Hindlimb muscle (tissue), 1 donor: ENCODE results near the gene SIK2. TPM values are rescaled to one million over a fixed set of nuclear protein-coding genes. Genes with fewer than 3 reads are reported as not detected.
"Not testable (repeated sequence)": the region's sequence is repeated elsewhere in the genome, so short reads cannot be mapped to it uniquely, and the experiment has no call there.

Experiments
- DNase-seq: peaks from one replicate; pipeline ENCODE4 v3.0.0-alpha.2; 2013
- polyA plus RNA-seq: library from polyadenylated mRNA; unstranded; fragments of 120-200 nt; gene quantifications from one replicate; pipeline ENCODE4 v1.2.1, GENCODE V29; 2013; ENCODE audit not compliant: insufficient read length

Gene SIK2
- polyA plus RNA-seq, 1 donor, result 20.5 TPM

GRCh38 chr11:111765320-111765983 lies 163.2 kb downstream of the SIK2 start:
- peak; percentile 29 for DNase-seq

GRCh38 chr11:111765984-111766833 lies 164.0 kb downstream of the SIK2 start, which contains the start of gene PPP2R1B:
Gene PPP2R1B, minus strand, starts transcription at chr11:111766389. Its CDS starts 28 bp downstream, at chr11:111766361.
- DNase-seq, result peak; percentile 80

DNA sequence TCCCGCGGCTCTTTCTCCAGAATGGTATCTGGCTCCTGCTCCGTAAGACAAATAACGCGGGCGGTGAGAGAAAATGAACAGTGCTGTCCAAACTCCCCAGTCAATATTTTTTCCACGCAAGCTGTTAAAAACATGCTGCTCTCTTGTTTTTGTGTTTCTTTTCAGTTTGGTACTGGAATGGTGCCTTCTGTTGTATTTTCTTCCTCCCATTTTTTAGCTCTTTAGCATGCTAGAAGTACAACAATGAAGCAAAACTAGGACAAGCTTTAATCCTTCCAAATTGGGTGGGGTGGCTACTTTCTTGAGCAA lies 164.5 kb downstream of the SIK2 start:
- DNase-seq, result no peak

GRCh38 chr11:111770581-111771134 lies 168.4 kb downstream of the SIK2 start:
- no peak for DNase-seq

DNA sequence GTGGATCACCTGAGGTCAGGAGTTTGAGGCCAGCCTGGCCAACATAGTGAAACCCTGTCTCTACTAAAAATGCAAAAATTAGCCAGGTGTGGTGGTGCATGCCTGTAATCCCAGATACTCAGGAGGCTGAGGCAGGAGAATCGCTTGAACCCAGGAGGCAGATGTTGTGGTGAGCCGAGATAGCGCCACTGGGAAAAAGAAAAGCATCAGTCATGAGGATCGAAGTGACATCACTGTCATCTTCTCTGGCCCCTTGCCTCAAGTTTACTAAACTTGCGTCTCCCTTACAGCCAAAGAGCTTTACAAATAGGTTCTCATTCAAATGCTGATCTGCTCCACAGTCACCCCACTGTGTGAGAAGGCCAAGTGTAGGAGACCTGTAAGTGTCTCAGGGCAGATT lies 169.0 kb downstream of the SIK2 start:
- not testable (repeated sequence) for DNase-seq

DNA sequence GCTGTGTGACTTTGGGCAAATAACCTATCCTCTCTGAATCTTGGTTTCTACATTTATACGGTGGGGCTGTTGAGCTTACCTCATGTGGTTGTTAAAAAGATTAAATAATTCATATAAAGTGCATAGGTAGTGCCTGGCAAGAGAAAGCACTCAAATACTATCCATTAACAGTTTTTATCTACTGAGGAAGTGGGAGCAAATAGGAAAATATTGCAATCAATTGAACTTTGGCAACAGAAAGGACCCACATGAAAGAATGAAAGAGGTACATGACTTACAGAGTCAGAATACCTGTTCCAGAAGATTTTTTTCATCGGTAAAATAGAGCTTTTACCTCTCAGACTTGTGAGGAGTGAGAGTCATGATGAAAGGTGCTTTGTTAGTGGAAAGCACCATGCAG lies 170.3 kb downstream of the SIK2 start:
- no peak for DNase-seq

DNA sequence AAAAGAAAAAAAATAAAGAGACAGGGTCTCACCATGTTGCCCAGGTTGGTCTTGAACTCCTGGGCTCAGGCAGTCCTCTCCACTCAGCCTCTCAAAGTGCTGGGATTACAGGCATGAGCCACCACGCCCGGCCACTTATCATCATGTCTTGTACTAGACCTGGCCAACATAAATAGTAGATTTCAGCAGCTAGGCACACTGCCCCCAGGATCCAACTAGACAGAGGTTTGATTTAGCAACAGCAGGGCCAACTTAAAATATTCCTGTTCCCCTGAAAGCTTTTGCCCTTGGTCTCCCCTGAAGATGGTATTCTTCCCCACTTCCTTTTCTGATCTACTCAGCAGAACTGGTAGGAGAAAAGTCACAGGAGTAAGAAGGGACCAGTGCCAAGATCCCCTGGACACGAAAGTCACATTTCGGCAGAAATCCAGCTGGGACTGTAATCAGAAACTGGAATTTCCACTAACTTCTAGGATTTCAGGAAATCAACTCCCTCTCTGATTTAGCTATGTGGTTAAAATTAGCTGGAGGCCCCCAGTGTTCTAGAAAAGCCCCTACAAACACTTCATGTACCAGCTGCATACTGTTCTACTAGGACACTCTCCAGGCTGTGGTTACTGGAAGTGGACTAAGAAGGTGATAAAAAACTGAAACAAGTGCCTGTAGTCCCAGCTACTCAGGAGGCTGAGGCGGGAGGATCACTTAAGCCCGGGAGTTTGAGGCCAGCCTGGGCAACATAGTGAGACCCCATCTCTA lies 172.9 kb downstream of the SIK2 start:
- peak; percentile 54 for DNase-seq

GRCh38 chr11:111776398-111777093 lies 174.3 kb downstream of the SIK2 start:
- no peak for DNase-seq

DNA sequence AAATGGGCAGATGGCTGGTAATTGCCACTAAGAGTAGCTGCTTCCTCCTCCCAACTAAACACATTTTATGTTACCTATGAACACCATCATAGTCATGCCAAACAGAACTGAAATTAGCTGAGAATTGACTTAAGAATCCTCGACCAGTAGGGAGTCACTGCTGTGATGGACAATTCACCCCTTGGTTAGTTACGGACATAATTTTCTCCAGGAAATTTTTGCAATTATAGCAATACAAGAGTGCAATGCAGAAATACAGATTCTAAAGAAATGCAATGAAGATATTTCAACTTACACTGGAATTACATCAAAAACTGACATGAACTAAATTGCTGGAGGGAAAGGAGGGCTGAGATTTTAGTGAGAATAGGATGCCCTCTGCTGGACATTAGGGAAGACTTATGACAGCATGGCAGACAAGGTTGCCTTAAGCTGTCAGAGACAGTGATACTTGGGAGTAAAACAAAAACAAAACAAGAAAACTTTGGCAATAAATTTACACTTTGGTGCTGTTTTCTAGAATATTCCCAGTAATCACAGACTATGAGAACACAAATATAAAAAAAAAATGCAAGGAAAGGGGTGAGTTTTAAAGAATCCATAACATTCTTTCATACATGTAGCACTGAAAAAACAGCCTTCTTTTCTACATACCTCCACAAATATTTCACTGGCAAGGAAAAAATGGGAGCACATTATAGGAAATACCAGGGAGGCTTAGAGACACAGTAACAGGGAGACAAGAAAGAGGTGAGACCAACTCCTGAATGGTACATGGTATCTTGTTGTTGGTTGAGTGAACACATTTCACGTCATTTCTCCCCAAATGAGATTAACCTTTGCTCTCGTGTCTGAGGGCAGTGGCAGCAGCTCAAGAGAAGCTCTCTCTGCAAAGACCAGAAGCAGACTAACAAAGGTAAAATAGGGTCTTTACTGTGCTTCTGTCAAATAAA lies 175.1 kb downstream of the SIK2 start:
- DNase-seq, result peak; percentile 76

DNA sequence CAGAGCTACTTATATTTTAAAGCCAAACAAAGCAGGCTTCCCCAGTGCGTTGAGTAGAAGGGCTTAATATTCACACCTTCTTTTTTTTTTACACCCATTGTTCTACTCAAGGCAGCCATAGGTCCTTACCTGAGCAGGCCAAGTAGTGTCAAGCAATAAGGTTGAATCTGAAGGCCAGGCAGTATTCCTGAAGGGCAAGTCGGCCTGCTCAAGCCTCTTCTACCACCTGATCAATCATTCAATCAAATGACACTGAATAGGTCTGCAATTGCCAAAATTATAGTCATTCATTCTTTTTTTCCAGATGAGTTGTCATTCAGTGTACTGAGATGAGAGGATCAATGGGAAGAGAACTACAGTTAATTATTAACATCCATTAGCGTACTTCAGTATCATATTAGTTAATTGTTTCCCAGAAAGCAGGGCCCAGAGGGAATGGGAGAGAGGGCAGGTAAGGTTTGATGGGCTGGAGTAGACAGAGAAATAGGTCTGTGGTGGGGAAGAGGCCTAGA lies 175.9 kb downstream of the SIK2 start:
- DNase-seq, result no peak

DNA sequence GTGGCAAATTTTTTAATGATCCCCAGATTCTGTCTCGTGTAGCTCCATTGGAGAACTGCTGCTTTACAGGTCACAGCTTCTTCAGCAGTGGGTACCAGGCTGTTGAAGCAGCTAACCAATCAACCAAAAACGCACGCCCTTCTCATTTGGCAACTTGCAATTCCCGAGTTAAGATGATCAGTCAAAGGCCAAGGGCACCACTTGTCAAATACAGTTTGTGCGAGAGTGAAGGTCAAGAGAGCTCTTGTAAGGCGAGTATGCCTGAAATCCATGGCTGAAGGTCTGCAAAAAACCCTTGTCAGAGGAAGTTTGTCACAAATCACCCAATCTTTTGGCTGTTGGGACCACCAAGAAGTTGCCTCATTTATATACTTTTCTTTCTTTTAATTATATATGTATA lies 176.9 kb downstream of the SIK2 start:
- no peak for DNase-seq

Other genes starting within 250 kb of the SIK2 start
- 0.19 TPM for gene POU2AF1, start 223.2 kb upstream of the SIK2 start, polyA plus RNA-seq
- not detected for gene BTG4, start 90.1 kb upstream of the SIK2 start, polyA plus RNA-seq
- gene HOATZ, start 87.7 kb upstream of the SIK2 start, polyA plus RNA-seq, result not detected
- 4.2 TPM for gene LAYN, start 61.7 kb upstream of the SIK2 start, polyA plus RNA-seq
- 11.4 TPM for gene PPP2R1B, start 163.9 kb downstream of the SIK2 start, polyA plus RNA-seq